IPS-NIHi11 (cell line): ENCODE results near the gene ATP6V1E1.
"Not testable (repeated sequence)": the region's sequence is repeated elsewhere in the genome, so short reads cannot be mapped to it uniquely, and the experiment has no call there.

Experiments used
- DNase-seq: peaks from one replicate; pipeline ENCODE4 v3.0.0; 2012; ENCODE audit warnings: mixed read lengths, low spot score

The ATP6V1E1 gene

DNA sequence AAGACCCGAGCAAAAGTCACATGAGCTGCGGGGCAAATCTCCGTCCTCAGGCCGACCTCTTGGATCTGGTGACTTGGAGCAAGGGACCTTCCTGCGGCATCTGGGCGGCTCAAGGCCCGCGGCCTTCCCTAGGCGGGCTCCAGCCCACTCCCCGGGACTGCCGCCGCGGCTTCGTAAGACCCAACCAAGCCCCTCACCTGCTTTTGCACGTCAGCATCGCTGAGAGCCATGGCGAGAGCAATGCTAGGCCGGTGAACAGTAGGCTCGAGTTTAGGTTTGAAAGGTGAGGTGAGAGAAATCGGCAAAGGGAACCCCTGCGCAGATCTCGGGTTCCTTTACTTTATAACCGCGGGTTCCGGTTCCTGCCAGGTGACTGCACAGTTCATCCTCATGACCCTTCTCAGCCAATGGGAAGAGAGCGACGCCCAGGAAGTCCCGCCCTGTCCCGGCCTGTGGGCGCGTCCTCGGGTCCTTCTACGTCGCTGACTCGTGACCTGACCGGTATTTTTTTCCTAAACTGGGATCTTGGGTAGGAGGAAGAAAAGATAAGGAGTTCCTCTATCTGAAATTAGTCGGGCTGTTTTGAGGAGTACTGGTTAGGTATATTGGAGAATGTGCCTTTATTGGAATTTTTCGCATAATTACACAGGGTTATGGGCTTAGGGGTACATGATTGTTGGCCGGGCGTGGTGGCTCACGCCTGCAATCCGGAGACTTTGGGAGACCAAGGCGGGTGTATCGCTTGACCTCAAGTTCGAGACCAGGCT lies at the start of gene ATP6V1E1:
TSS of gene ATP6V1E1 (minus strand) at position 344 of the 767 bp plus-strand sequence. CDS start at position 230, 114 bp downstream.
- peak; percentile 99 for DNase-seq

DNA sequence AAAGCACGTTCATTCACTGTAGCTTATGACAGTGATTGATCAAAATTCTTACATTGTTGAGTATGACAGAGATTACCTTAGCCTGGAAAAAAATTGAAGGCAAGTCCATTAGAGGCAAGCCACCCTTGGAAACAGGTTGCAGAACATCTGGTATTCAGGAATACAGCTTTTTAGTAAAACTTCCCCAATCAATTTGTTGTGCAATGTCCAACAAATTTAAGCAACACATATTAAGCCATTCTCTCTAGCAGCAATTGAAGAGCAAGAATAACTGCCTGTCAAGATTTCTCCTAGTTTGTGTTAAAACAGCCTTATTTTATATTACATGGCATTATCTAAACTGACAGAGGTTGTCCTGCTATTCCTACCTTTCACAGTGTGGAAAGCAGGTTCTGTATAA lies 47.0 kb upstream of the ATP6V1E1 start:
- DNase-seq: no peak

DNA sequence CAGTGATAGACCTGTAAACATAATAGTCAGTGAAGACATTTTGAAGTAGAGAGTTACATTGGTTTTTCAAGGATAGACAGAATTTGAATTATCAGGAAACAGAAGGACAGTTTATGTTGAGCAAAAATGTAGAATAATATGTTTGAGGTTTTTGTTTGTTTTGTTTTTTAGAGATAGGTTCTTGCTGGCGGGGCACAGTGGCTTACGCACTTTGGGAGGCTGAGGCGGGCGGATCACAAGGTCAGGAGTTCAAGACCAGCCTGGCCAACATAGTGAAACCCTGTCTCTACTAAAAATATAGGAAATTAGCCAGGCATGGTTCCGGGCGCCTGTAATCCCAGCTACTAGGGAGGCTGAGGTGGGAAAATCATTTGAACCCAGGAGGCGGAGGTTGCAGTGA lies 45.6 kb upstream of the ATP6V1E1 start:
- no peak for DNase-seq

GRCh38 chr22:17672417-17672991 lies 44.0 kb upstream of the ATP6V1E1 start:
- DNase-seq: no peak

GRCh38 chr22:17671521-17672092 lies 43.1 kb upstream of the ATP6V1E1 start:
- DNase-seq: not testable (repeated sequence)

- DNase-seq: no peak
Observed at GRCh38 chr22:17665854-17666253, 37.3 kb upstream of the ATP6V1E1 start.

GRCh38 chr22:17665248-17665647 lies 36.7 kb upstream of the ATP6V1E1 start:
- DNase-seq: no peak

DNA sequence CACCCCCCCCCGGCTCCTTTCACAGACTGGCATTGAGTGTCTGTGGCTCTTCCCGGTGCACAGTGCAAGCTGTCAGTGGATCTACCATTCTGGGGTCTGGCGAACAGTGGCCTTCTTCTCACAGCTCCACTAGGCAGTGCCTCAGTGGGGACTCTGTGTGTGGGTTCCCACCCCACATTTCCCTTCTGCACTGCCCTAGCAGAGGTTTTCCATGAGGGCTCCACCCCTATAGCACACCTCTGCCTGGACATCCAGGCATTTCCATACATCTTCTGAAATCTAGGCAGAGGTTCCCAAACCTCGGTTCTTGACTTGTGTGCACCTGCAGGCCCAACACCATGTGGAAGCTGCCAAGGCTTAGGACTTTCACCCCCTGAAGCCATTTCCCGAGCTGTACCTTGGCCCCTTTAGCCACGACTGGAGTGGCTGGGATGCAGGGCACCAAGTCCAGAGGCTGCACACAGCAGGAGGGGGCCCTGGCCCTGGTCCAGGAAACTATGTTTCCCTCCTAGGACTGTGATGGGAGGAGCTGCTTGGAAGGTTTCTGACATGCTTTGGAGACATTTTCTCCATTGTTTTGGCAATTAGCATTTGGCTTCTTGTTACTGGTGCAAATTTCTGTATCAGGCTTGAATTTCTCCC lies 36.0 kb upstream of the ATP6V1E1 start:
- DNase-seq: no peak

DNA sequence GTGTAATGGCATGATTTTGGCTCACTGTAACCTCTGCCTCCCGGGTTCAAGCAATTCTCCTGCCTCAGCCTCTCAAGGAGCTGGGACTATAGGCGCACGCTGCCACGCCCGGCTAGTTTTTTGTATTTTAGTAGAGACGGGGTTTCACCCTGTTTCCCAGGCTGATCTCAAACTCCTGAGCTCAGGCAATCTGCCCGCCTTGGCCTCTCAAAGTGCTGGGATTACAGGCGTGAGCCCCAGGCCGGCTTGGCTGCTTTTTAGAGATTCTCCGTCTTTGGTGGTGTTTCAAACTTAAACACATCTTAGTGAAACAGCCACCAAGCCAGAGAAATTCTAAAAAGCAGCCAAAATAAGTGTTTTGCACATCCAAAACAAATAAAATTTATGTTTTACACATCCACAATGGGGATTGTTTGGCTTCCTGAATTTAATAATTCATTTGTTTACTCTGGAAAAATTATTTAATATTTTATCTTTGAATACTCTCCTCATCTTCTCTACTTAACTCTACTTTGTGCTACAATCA lies 28.4 kb upstream of the ATP6V1E1 start:
- no peak for DNase-seq

DNA sequence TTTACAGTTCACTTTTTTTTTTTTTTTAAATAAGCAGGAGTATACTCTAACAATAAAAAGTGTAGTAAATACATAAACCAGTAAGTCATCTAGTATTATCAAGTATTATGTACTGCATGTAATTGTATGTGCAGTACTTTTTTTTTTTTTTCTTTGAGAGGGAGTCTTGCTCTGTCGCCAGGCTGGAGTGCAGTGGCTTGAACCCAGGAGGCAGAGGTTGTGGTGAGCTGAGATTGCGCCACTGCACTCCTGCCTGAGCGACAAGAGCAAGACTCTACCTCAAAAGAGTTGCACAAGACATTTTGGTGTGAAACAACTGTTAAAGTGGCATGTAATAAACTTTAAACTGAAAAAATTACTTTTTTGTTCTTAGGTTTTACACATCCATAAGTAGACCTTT lies 26.7 kb upstream of the ATP6V1E1 start:
- DNase-seq: no peak

- DNase-seq: no peak
Observed at GRCh38 chr22:17648569-17648968, 20.0 kb upstream of the ATP6V1E1 start.

DNA sequence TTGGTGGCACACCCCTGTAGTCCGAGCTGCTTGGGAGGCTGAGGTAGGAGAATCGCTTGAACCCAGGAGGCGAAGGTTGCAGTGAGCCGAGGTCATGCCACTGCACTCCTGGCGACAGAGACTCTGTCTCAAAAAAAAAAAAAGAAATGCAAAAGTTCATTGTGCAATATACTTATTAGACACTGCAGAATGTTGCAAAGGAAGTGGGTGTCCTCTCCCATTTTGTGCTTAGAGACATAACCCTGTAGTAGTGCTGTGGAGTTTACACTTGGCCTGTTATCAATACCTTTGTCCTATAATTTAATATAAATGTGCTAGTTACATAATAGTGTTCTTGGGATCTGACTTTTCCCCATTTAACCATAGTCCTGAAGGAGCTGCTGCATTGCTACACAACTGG lies 19.4 kb upstream of the ATP6V1E1 start:
- no peak for DNase-seq

DNA sequence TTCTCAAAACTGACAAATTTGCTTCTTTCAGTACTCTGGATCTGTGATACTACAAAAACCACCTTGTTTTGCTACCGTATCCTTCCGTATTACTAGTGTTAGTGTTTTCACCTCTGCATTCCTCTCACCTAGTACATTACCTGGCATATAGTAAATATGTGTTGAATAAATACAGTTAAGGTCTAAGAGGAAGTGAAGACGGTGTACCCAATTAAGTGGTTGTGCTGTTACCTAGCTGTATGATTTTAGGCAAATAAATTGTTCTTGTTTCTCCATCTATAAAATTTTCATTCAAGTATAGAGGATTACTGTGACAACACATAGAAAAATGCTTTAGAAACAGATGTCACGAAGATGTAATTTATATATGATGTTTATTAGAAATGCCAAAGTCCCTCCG lies 18.9 kb upstream of the ATP6V1E1 start:
- no peak for DNase-seq

- not testable (repeated sequence) for DNase-seq
Observed at GRCh38 chr22:17642357-17642756, 13.8 kb upstream of the ATP6V1E1 start.

DNA sequence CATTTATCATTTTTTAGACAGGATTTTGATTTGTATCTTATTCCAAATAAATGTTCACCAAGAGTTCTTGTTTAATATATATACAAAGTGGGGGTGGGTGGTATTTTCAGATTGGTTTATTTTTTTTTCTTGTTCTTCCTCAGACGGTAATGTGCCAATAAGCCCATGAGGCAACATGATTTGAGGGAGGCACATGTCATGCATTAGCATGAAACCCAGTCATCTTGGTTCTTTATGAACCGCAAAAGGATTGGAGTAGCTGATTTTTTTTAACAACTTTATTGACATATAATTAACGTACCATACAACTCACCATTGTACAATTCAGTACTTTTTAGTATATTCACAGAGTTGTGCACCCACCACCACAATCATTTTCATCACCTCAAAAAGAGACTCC lies 12.7 kb upstream of the ATP6V1E1 start:
- DNase-seq: no peak

DNA sequence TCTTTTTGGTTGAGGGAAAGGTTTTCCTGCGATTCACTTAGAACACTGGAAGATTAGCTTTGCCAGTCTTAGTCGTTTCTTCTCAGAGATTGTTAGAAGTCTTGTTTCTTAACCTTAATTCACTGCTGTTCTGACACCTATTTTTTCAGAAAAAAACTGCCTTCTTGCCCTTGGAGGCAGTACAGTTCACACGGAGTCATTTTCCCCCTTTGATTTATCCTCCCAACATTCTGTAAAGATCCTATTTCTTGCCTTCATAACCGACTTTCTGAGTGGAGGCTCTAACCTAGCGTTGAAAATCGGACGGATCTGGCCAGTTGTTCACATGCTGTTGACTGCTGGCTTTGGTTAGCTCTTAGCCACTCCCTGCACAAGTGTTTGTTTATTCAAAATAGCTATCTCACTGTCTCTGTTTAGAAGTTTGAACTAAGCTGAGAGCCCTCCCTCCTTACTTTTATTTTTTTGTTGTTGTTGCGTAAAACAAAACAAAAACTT lies 10.7 kb upstream of the ATP6V1E1 start:
- peak; percentile 43 for DNase-seq

DNA sequence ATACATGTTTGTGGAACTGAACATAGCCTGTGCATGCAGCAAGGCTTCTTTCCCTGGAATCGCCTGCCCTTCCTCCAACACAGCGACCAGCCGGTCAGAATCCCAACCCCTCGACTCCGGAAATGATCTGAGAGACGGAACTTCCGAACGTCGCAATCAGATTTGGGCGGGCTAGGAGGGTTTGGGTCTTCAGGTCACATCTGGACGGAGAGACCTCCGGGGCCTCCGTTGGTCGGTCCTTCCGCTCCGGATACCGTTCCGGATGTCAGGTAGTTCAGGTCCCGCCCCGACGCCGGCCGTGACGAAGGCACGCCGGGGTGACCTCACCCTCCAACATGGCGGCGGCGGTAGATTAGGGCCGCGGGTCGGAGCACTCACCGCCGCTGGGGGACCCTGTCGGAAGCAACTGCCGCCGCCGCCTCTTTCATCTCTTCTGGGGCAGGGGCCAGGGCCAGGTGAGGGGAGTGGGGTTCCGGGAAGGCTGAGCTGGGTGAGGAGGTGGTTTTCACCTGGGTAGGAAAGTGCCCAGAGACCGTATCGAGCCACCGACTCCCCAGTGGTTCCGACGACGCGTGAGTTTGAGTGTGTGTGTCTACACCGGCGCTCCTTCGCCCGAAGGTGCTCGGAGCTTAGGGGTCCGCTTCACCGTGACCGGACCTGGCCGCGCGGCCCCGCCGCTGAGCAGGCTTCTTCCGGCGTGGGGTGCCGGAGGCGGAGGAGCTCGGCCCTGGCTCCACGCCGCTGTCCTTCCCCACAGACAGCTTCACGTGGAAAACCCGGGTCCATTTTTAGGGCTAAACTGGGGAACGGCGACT lies 10.1 kb upstream of the ATP6V1E1 start, which contains the start of gene BCL2L13:
TSS of gene BCL2L13 (plus strand) at position 326 of the 815 bp plus-strand sequence. CDS start 16,955 bp downstream, outside the sequence.
- DNase-seq: peak; percentile 99

DNA sequence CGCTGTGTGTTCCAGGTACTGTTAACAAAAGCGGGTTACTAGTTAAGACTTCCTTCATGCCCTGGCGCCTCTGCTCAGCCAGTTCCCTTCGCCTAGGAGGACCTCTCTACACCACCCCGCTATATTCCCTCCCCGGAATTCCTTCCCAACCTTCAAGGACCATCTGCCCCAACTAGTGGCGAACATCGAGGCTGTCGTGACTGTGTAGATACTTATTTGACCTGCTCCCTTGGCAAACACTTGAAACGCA lies 9.6 kb upstream of the ATP6V1E1 start:
- peak; percentile 63 for DNase-seq

DNA sequence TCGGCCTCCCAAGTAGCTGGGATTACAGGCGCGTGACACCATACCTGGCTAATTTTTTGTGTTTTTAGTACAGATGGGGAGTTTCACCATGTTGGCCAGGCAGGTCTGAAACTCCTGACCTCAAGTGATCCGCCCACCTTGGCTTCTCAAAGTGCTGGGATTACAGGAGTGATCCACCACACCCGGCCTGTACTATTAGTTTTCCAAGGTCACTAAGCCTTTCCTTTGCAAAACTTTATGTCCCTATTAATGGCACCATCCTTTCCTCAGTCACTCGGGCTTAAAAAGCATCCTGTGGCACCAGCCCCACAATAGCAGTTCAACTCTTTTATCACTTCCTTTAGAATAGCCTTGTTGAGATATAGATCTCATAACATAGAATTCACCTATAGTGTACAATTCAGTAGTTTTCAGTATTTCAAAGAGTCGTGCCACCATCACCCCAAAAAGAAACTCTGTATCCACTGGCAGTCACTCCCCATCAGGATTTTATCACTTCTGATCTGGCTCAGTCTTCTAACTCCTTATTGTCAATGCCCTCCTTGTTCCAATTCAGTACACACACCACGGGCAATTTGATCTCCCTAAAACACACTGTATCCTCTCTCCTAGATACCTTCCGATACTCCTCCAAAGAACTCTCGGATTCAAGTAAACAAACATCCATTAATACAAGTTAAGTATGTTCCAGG lies 9.1 kb upstream of the ATP6V1E1 start:
- DNase-seq: no peak

- DNase-seq: not testable (repeated sequence)
Observed at GRCh38 chr22:17636850-17637249, 8.3 kb upstream of the ATP6V1E1 start.

- no peak for DNase-seq
Observed at GRCh38 chr22:17634696-17635095, 6.1 kb upstream of the ATP6V1E1 start.
